H9 (cell line): ENCODE results near the gene SLC22A6. TPM values are rescaled to one million over a fixed set of nuclear protein-coding genes. Genes with fewer than 3 reads are reported as not detected.

Experiments
- DNase-seq: peaks from one replicate; pipeline ENCODE4 v3.0.0-alpha.2; 2017
- H2AFZ ChIP-seq: one replicate; pipeline ENCODE4 v1.6.1; 2013; ENCODE audit warnings: mild to moderate bottlenecking, low read length, control low read depth, moderate library complexity
- H2AK5ac ChIP-seq: 2 replicates; pipeline ENCODE4 v1.6.1; 2013; ENCODE audit warnings: low read length, control low read depth, mixed read lengths; ENCODE audit not compliant: insufficient read length
- H2BK120ac ChIP-seq: one replicate; pipeline ENCODE4 v1.6.1; 2013; ENCODE audit warnings: low read depth, mild to moderate bottlenecking, low read length, control low read depth, inconsistent platforms; ENCODE audit not compliant: poor library complexity, severe bottlenecking
- H2BK12ac ChIP-seq: 2 replicates; pipeline ENCODE4 v1.6.1; 2013; ENCODE audit warnings: low read length, control low read depth, mixed read lengths, low read depth; ENCODE audit not compliant: insufficient read length
- H2BK15ac ChIP-seq: 2 replicates; pipeline ENCODE4 v1.6.1; 2013; ENCODE audit warnings: low read depth, low read length, control low read depth
- H2BK20ac ChIP-seq: one replicate; pipeline ENCODE4 v1.6.1; 2013; ENCODE audit warnings: low read depth, mild to moderate bottlenecking, low read length, control low read depth, inconsistent platforms; ENCODE audit not compliant: poor library complexity, severe bottlenecking
- H2BK5ac ChIP-seq: 2 replicates; pipeline ENCODE4 v1.6.1; 2013; ENCODE audit warnings: low read length, control low read depth, mixed read lengths; ENCODE audit not compliant: insufficient read length
- H3K14ac ChIP-seq: 2 replicates; pipeline ENCODE4 v1.6.1; 2013; ENCODE audit warnings: low read length, control low read depth; ENCODE audit not compliant: insufficient read depth
- H3K18ac ChIP-seq: 2 replicates; pipeline ENCODE4 v1.6.1; 2013; ENCODE audit warnings: low read depth, mild to moderate bottlenecking, mixed read lengths, low read length, control low read depth; ENCODE audit not compliant: insufficient read length
- H3K23ac ChIP-seq: 2 replicates; pipeline ENCODE4 v1.6.1; 2013; ENCODE audit warnings: low read length, control low read depth, mixed read lengths, low read depth; ENCODE audit not compliant: insufficient read length
- H3K23me2 ChIP-seq: 2 replicates; pipeline ENCODE4 v1.6.1; 2013; ENCODE audit warnings: low read depth, mild to moderate bottlenecking, mixed read lengths, low read length, control low read depth; ENCODE audit not compliant: insufficient read length, poor library complexity, severe bottlenecking
- H3K27ac ChIP-seq: 2 replicates; pipeline ENCODE4 v1.5.1; 2013; ENCODE audit warnings: low read length, control low read depth, mixed read lengths, low read depth; ENCODE audit not compliant: insufficient read length
- H3K27me3 ChIP-seq: 2 replicates; pipeline ENCODE4 v1.6.1; 2013; ENCODE audit warnings: low read length, control low read depth, inconsistent platforms; ENCODE audit not compliant: insufficient read depth
- H3K4ac ChIP-seq: 2 replicates; pipeline ENCODE4 v1.6.1; 2013; ENCODE audit warnings: low read depth, mild to moderate bottlenecking, control low read depth, inconsistent platforms, low read length, moderate library complexity
- H3K4me1 ChIP-seq: 2 replicates; pipeline ENCODE4 v1.6.1; 2013; ENCODE audit warnings: low read length, control low read depth, inconsistent platforms; ENCODE audit not compliant: insufficient read depth
- H3K4me2 ChIP-seq: 2 replicates; pipeline ENCODE4 v1.6.1; 2013; ENCODE audit warnings: low read length, control low read depth, mixed read lengths; ENCODE audit not compliant: insufficient read length, insufficient read depth
- H3K56ac ChIP-seq: 2 replicates; pipeline ENCODE4 v1.6.1; 2013; ENCODE audit warnings: low read depth, mild to moderate bottlenecking, mixed read lengths, low read length, control low read depth; ENCODE audit not compliant: insufficient read length
- H3K79me1 ChIP-seq: 2 replicates; pipeline ENCODE4 v1.6.1; 2013; ENCODE audit warnings: low read depth, mild to moderate bottlenecking, moderate library complexity, low read length, control low read depth, inconsistent platforms; ENCODE audit not compliant: insufficient read depth, poor library complexity, severe bottlenecking
- H3K79me2 ChIP-seq: 2 replicates; pipeline ENCODE4 v1.6.1; 2013; ENCODE audit warnings: low read length, control low read depth, inconsistent platforms; ENCODE audit not compliant: insufficient read depth
- H3K9ac ChIP-seq: 2 replicates; pipeline ENCODE4 v1.6.1; 2013; ENCODE audit warnings: low read length, control low read depth, mixed read lengths; ENCODE audit not compliant: insufficient read length; ENCODE audit errors: extremely low read depth
- H3K9me3 ChIP-seq: one replicate; pipeline ENCODE4 v1.6.1; 2013; ENCODE audit warnings: low read depth, low read length, inconsistent platforms; ENCODE audit not compliant: control insufficient read depth
- H3T11ph ChIP-seq: one replicate; pipeline ENCODE4 v1.6.1; 2013; ENCODE audit warnings: mild to moderate bottlenecking, low read length, control low read depth, inconsistent platforms
- H4K20me1 ChIP-seq: one replicate; pipeline ENCODE4 v1.6.1; 2013; ENCODE audit not compliant: control insufficient read depth, insufficient read length, insufficient read depth
- H4K5ac ChIP-seq: 2 replicates; pipeline ENCODE4 v1.6.1; 2013; ENCODE audit warnings: low read depth, mild to moderate bottlenecking, mixed read lengths, low read length, control low read depth; ENCODE audit not compliant: insufficient read length
- H4K8ac ChIP-seq: replicated peaks from 2 replicates; pipeline ENCODE4 v1.6.1; 2013; ENCODE audit warnings: low read length, control low read depth, mixed read lengths, low read depth; ENCODE audit not compliant: insufficient read length
- H4K91ac ChIP-seq: 2 replicates; pipeline ENCODE4 v1.6.1; 2013; ENCODE audit warnings: low read depth, mild to moderate bottlenecking, moderate library complexity, mixed read lengths, low read length, control low read depth; ENCODE audit not compliant: insufficient read length
- H3K27ac Mint-ChIP-seq, 3 experiments: 2 replicates in 2 of 3; 3 replicates in 1 of 3; pipeline ENCODE4 v1.8.0; 2020 to 2021; ENCODE audit warnings: mixed read lengths in 3 of 3, mild to moderate bottlenecking in 1 of 3, moderate library complexity in 1 of 3
- H3K27me3 Mint-ChIP-seq: 2 replicates; pipeline ENCODE4 v1.8.0; 2021; ENCODE audit warnings: low read depth, mild to moderate bottlenecking, moderate library complexity, mixed read lengths
- H3K36me3 Mint-ChIP-seq, 3 experiments: 2 replicates in 2 of 3; 3 replicates in 1 of 3; pipeline ENCODE4 v1.8.0; 2020 to 2021; ENCODE audit warnings: low read depth in 3 of 3, mixed read lengths in 3 of 3; ENCODE audit not compliant: insufficient read depth in 1 of 3
- H3K4me1 Mint-ChIP-seq, 2 experiments: 2 replicates each; pipeline ENCODE4 v1.8.0; 2020; ENCODE audit warnings: mixed read lengths in 2 of 2
- H3K4me3 Mint-ChIP-seq, 2 experiments: 2 replicates in 1 of 2; 3 replicates in 1 of 2; pipeline ENCODE4 v1.8.0; 2020 to 2021; ENCODE audit warnings: mild to moderate bottlenecking in 2 of 2, mixed read lengths in 2 of 2, moderate library complexity in 1 of 2
- H3K9me3 Mint-ChIP-seq, 2 experiments: 2 replicates in 1 of 2; 3 replicates in 1 of 2; pipeline ENCODE4 v1.8.0; 2020; ENCODE audit warnings: mild to moderate bottlenecking in 2 of 2, mixed read lengths in 2 of 2, moderate library complexity in 1 of 2
- CTCF ChIP-seq: fragments of 200-600 bp; sonication (generic); conservative IDR thresholded peaks from 3 replicates; pipeline ENCODE4 v1.8.0; 2021; ENCODE audit warnings: antibody characterized with exemption, mild to moderate bottlenecking
- WGBS: extraction: QIAGEN DNeasy Blood & Tissue Kit; methylation state at CpG from one replicate; pipeline ENCODE4 v1.1.7; 2013; ENCODE audit warnings: missing lambda C conversion rate, low lambda C conversion rate, mixed read lengths; ENCODE audit not compliant: insufficient read length; ENCODE audit errors: extremely low coverage; 5-methylcytosine and 5-hydroxymethylcytosine counted together
- long read RNA-seq: library from polyadenylated mRNA; unstranded; transcript quantifications from one replicate; pipeline ENCODE4 v2.0.0, GENCODE V29; 2020
- total RNA-seq: library from RNA; stranded (reverse); gene quantifications from 2 replicates; pipeline ENCODE4 v1.2.1, GENCODE V29; 2021

Gene SLC22A6
- total RNA-seq, result not detected in 2 replicates
- long read RNA-seq, result 0 reads

GRCh38 chr11:62984451-62984991 lies at the start of gene SLC22A6:
SLC22A6 (minus strand) TSS chr11:62984967; CDS start chr11:62984690, 277 bp downstream.
- Histone ChIP-seq H2BK5ac (no peak within 1 kb of the TSS), H2BK15ac (no peak within 1 kb of the TSS), H3K18ac (no peak within 1 kb of the TSS), H2AK5ac (no peak within 1 kb of the TSS), H2BK12ac (no peak within 1 kb of the TSS), H3K4me1 (no peaks in the 10 kb centered on the region), H3K23me2 (no peaks in the 10 kb centered on the region), H4K91ac (no peak within 1 kb of the TSS), H3K79me2 (no peaks in the 10 kb centered on the region), H2BK20ac (no peak within 1 kb of the TSS), H3K27ac (no peak within 1 kb of the TSS), H4K8ac (no peak within 1 kb of the TSS), H3K79me1 (no peaks in the 10 kb centered on the region), H3K9me3 (no peaks in the 10 kb centered on the region), H3K23ac (no peak within 1 kb of the TSS), H4K5ac (no peak within 1 kb of the TSS), H2AFZ (no peak within 1 kb of the TSS), H2BK120ac (no peak within 1 kb of the TSS), H3K14ac (peak within 1 kb of the TSS; percentile 8; the same call in 1 of the 2 replicates), H3K4ac (no peak within 1 kb of the TSS), H3K27me3 (no peaks in the 10 kb centered on the region), H3K4me2 (no peak within 1 kb of the TSS), H3K9ac (no peak within 1 kb of the TSS), H3T11ph (no peak within 1 kb of the TSS), H4K20me1 (no peaks in the 10 kb centered on the region), H3K56ac (no peak within 1 kb of the TSS)
- WGBS, result no CpG with 5 or more reads among the region's 14 CpGs
- peaks cover 14% of the 10 kb centered on the region for H3K27me3 Mint-ChIP-seq
- no peak for TF ChIP-seq CTCF
- no peaks in the 10 kb centered on the region; a peak in 2 of 5 replicates for H3K9me3 Mint-ChIP-seq
- peaks cover 0 to 2% of the 10 kb centered on the region in 2 experiments; a peak in 1 of 4 replicates for H3K4me1 Mint-ChIP-seq
- H3K4me3 Mint-ChIP-seq, result no peak within 1 kb of the TSS
- no peak for DNase-seq
- no peak within 1 kb of the TSS; a peak in 1 of 7 replicates for H3K27ac Mint-ChIP-seq
- no peaks in the 10 kb centered on the region for H3K36me3 Mint-ChIP-seq
